NCI-H748 (cell line): ENCODE measurements around the gene ABCA6.

Experiments
- DNase-seq: peaks from one replicate; lab custom pipeline; 2025; ENCODE audit not compliant: unreplicated experiment; lab: John Stamatoyannopoulos, UW

ABCA6 gene

GRCh38 chr17:69055334-69055733 is 86.4 kb downstream of the ABCA6 start:
- no peak for DNase-seq

- no peak for DNase-seq
Measured at GRCh38 chr17:69050999-69051775, 90.5 kb downstream of the ABCA6 start.

GRCh38 chr17:69048634-69049033 is 93.1 kb downstream of the ABCA6 start:
- no peak for DNase-seq

- DNase-seq: no peak
Measured at GRCh38 chr17:69047368-69048263, 94.1 kb downstream of the ABCA6 start.

- no peak for DNase-seq
Measured at GRCh38 chr17:69046121-69046807, 95.4 kb downstream of the ABCA6 start.

- no peak for DNase-seq
Measured at GRCh38 chr17:69045646-69046045, 96.0 kb downstream of the ABCA6 start.

GRCh38 chr17:69044371-69044770 is 97.3 kb downstream of the ABCA6 start:
- no peak for DNase-seq

- no peak for DNase-seq
Measured at GRCh38 chr17:69043098-69043734, 98.5 kb downstream of the ABCA6 start.

GRCh38 chr17:69042308-69042707 is 99.4 kb downstream of the ABCA6 start:
- DNase-seq: no peak

GRCh38 chr17:69031839-69032238 is 109.9 kb downstream of the ABCA6 start:
- DNase-seq: no peak

- no peak for DNase-seq
Measured at GRCh38 chr17:69030169-69030568, 111.5 kb downstream of the ABCA6 start.
